Measurements from ENCODE around the gene PRKAG2.
"Not testable (repeated sequence)": the region's sequence is repeated elsewhere in the genome, so short reads cannot be mapped to it uniquely, and the experiment has no call there.

PRKAG2 gene

DNA sequence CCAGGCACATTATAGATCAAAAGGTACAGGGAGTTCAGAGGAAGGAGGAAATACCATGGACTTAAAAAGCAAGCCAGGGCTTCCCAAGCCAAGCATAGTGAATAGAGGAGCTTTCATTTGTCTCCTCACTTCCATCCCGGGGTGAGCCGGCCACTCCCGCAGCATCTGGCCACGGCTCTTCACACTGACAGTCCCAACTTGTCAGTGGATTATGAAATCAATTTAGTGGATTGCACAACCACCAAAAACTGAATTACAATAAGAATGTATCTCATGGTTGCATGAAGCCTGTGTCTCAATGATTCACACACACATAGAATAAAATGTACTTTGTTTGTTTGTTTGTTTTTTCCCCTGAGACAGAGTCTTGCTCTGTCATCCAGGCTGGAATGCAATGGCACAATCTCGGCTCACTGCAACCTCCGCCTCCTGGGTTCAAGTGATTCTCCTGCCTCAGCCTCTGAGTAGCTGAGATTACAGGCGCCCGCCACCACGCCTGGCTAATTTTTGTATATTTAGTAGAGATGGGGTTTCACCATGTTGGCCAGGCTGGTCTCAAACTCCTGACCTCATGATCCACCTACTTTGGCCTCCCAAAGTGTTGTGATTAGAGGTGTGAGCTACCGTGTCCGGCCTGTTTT is 79.1 kb downstream of the PRKAG2 start:
- DNase-seq, result not testable (repeated sequence)

DNA sequence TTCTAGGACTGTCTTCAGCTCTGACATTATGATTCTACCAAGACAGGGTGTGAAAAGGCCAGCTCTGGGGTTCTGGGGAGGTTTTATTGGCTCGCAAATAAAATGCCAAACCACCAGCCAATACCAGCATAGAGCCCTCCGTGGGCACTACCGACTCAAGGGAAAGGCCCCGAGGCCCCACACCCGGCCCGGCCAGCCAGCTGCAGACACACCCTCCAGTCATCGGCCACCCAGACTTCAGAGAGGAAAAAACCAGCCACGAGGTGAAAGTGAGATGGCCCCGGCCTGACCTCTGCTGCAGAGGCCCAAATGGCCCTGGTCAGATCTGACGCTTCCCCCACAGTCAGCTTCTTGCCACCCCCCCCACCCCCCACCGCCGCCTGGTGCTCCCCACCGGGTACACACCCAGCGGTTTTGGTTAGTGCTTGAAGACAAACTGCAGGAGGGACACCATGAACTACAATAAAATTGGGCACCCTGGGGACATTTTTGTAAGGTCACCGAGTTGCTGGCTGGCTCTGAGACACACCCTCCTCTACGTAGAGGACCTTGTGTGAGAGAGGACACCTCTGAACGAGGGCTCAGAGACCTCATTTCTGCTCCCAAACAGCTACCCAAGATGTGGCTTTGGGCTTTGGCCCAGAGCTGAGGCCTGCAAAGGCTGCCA is 79.9 kb downstream of the PRKAG2 start:
- DNase-seq, result no peak

- DNase-seq, result no peak
Observed at GRCh38 chr7:151796091-151796870, 80.6 kb downstream of the PRKAG2 start.

DNA sequence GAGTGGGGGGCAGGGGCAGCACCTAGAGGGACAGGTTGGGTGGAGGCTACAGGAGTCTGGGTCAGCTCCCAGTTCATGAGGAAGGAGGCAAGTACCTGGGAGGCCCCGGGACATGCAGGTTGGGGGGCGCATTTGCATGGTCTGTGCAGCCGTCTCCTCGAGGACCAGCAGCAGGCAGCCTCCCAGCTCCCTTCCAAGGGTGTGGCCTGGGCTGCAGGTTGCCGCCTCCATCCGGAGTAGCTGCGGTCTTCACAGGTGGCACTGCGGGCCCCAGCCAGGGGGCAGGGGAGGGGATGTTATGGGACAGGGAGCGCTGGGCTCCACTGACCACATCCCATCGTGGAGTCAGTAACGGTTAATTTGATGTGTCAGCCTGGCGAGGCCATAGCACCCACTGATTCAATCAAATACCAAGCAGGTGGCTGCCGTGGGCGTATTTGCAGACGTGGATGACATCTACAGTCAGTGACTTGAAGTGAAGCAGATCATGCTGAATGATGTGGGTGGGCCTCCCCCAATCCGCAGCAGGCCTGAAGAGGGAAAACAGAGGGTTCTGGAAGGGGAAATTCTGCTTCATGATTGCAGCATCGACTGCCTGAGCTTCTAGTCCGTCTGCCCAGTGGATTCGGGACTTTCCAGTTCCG is 81.6 kb downstream of the PRKAG2 start:
- DNase-seq, result no peak

DNA sequence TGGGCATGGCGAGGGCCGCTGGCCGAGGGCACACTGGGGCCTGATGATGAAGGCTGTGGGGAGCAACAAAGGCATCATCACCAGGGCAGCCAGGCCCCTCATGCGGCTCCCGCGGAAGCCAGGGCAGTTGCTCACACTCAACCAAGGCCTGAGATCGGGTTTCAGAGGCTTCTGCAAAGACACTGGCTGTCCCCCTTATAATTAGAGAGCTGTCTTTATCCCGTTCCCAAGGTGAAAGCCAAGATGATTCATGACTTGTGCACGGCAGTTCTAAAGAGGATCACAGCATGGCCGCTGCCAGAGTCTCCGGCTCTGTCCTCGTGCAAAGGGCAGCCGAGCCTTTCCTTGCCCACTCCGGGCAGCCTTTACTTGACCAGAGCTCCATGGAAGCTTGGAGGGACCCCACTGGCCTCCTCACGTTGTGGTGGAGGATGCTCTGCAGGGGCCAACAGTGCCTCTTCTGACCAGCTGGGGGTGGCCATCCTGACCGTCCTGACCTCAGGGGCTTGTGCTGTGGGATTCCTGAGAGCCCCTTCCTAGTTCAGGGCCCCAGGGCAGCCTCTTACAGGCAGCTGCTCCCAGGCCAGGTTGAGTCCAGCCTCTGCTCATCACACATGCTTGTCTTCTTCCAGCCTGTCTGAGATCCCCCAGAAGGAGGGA is 82.3 kb downstream of the PRKAG2 start:
- no peak for DNase-seq

GRCh38 chr7:151793991-151794507 is 82.9 kb downstream of the PRKAG2 start:
- DNase-seq, result no peak

GRCh38 chr7:151793531-151793951 is 83.4 kb downstream of the PRKAG2 start:
- DNase-seq, result no peak

DNA sequence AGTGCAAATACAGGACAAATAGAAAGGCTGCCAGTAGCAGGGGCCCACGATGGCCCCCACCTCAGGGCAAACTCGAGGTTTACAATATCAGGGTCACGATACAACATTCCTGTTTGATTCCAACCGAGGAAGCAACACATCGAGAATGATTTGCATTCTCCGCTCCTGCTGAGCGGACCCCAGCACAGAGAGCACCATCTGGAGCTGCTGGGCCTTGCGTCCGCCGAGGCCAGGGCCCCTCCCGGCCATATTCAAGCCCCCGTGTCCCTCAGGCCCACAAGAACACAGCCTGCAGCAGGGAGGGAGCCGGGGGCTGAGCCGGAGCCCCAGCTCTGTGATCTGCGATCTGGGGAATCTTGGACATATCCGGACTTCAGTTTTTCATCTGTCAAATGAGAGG is 84.3 kb downstream of the PRKAG2 start:
- DNase-seq, result no peak

DNA sequence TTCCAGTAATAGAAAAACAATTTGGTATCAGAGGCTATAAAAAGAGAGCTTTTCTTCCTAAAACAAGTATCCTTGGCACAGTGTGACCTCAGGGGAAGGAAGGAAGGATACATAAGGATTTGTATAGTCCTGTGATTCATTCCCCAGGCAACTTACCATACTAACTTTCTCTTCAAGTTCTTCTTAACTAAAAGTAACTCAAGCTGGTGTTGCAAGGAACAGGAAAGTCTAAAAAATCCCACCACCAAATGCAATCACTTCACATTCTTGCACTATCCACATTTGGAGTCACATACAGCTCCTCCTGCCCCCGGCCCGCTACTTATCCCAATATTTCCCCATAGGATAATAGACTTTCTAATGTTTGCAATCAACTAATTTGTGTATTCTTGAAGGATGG is 84.8 kb downstream of the PRKAG2 start:
- no peak for DNase-seq

- no peak for DNase-seq
Observed at GRCh38 chr7:151790830-151791620, 85.9 kb downstream of the PRKAG2 start.

GRCh38 chr7:151790095-151790829 is 86.7 kb downstream of the PRKAG2 start:
- DNase-seq, result no peak

DNA sequence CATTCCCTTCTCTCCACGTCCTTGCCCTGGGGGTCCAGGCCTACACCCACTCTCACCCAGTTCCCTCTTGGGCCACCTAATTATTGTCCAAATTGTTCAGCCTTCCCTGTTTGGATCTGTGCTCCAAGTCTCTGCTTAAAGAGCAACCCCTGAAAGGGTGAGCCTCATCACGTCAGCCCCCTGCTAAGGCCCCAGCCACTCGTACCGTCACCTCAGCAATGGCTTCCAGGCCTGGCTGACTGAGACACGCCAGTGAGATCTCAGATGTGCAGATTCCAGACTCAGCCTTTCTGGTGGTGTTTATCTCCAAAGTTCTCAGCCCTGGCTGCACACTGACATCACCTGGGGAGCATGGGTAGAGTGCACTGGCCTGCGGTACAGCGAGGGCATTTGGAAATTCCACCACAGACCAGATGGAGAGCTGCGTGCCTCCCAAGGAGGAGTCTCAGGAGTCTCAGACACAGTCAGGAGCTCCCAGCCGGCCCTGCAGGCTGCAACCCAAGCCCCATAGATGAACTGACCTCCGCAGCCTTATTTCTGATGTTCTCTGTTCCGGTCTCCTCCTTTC is 87.5 kb downstream of the PRKAG2 start:
- DNase-seq, result no peak

DNA sequence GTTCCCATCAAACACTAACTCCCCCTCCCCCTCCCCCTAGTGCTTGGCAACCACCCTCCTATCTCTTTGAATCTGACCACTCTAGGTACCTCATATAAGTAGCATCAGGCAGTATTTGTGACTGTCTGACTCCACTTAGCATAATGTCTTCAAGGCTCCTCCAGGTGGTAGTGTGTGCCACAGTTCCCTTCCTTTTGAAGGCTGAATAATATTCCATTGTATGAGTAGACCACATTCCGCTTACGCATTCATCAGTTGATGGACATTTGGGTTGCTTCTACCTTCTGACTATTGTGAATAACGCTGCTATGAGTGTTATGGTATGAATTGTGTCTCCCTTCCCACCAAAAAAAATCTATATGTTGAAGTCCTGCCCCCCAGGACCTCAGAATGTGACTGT is 89.6 kb downstream of the PRKAG2 start:
- no peak for DNase-seq

DNA sequence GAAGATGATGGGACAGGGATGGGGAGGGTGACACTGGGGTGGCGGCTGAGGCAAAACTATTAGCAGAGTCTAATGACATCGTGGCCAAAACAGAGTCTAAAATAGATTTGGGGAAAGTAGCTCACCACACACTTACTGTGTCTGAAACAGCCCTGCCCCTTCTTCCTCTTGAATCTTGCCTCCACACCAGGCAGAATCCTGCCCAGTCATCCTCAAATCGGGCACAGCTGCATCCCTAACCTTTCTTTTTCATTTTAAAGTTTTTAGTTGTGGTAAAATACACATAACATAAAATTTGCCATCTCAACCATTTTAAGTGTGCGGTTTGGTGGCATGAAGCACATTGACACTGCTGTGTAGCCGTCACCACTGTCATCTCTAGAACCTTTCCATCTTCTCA is 90.0 kb downstream of the PRKAG2 start:
- no peak for DNase-seq

GRCh38 chr7:151786241-151786640 is 90.7 kb downstream of the PRKAG2 start:
- DNase-seq, result no peak

GRCh38 chr7:151785681-151785965 is 91.3 kb downstream of the PRKAG2 start:
- no peak for DNase-seq

DNA sequence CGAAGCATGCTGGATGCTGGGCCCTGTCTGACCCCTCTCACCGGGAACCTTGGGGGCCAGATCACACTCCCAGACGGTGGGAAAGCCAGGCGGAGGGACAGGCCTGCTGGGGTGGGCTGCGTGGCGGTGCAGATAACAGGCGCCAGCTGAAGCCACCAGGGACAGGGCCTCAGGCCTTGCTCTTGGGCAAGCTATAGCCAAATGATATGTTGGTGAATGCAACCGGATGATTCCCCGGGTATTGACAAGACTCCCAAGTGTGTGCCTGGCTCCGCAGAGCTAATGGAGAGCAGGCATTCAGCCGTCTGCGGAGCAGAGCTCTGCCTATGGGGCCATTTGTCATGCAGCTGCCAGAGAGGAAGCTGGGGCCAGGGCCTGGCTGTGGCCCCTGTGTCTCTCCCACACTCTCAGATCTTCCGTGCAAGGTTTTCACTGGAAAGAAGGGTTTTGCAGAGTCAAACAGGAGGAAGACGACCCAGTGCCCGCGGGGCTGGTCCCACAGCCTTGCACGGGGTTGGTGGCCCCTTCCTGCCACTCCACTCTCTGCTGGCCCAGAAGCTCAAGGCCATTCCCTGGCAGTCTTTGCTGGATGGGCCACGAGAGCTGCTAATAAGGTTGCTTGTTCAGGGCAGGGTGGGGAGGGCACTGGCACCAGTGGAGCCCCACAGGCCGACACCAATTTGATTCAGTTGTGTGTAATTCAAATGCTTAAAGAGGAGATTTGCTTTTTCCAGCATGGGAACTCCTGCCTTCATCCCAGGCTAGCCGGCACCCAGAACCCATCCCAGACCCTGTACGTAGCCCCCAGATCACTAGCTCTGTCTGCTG is 91.8 kb downstream of the PRKAG2 start:
- DNase-seq, result no peak

DNA sequence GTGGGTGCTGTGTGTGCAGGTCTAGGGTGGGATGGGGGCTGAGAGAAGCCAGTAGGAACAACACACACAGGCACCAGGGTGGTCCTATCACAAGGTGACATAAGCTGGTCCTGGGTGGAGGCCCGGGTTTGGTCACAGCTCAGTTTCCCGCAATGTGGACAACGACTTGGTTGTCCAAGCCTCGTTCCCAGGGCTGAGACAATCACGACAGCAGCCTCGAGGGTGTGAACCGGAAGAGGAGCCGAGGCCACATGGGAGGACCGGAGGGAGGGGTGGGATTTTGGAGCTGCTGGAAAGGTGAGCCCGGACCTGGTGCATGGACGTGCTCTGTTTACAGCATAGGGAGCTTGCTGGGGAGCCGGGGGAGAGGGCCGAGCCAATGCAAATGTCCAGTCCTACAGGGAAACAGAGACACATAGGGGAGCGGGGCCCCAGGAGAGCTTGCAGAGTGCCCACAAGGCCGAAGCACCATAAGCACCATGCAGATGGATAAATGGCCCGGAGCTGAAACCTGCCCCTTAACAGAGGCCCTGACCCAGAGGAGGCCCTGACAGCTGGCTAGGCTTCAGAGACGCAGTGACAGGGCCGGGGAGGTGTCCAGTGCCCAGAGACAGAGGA is 92.8 kb downstream of the PRKAG2 start:
- no peak for DNase-seq

GRCh38 chr7:151782598-151783448 is 94.1 kb downstream of the PRKAG2 start:
- no peak for DNase-seq
